MM.1S (cell line): ENCODE measurements around the gene MYOZ3.

Source experiments
- DNase-seq: peaks from one replicate; pipeline ENCODE4 v3.0.0-alpha.2; 2015
- H2AFZ ChIP-seq: fragments of 300-600 bp; sonication (generic); 2 replicates; pipeline ENCODE4 v1.6.0; 2016; ENCODE audit warnings: antibody characterized with exemption, low read length
- H3F3A ChIP-seq: fragments of 300-600 bp; sonication (generic); 2 replicates; pipeline ENCODE4 v1.6.1; 2016; ENCODE audit warnings: mild to moderate bottlenecking, antibody characterized with exemption, low read length, moderate library complexity, mixed read lengths; ENCODE audit not compliant: insufficient read depth
- H3K27ac ChIP-seq: fragments of 300-600 bp; sonication (generic); 2 replicates; pipeline ENCODE4 v1.5.1; 2016; ENCODE audit warnings: mild to moderate bottlenecking, low read length
- H3K27me3 ChIP-seq: fragments of 300-600 bp; sonication (generic); replicated peaks from 2 replicates; pipeline ENCODE4 v1.6.0; 2016; ENCODE audit warnings: low read length; ENCODE audit not compliant: insufficient read depth
- H3K36me3 ChIP-seq: fragments of 300-600 bp; sonication (generic); replicated peaks from 2 replicates; pipeline ENCODE4 v1.6.1; 2016; ENCODE audit warnings: mild to moderate bottlenecking, low read length, mixed read lengths; ENCODE audit not compliant: insufficient read depth
- H3K4me1 ChIP-seq: fragments of 300-600 bp; sonication (generic); 2 replicates; pipeline ENCODE4 v1.6.1; 2016; ENCODE audit warnings: low read length, mixed read lengths
- H3K4me2 ChIP-seq: fragments of 300-600 bp; sonication (generic); 2 replicates; pipeline ENCODE4 v1.6.0; 2016; ENCODE audit warnings: low read depth, low read length
- H3K4me3 ChIP-seq: fragments of 300-600 bp; sonication (generic); 2 replicates; pipeline ENCODE4 v1.5.1; 2016; ENCODE audit warnings: low read length, mixed read lengths
- H3K79me2 ChIP-seq: fragments of 300-600 bp; sonication (generic); 2 replicates; pipeline ENCODE4 v1.6.1; 2016; ENCODE audit warnings: mixed run types, low read length, mixed read lengths
- H3K9ac ChIP-seq: fragments of 300-600 bp; sonication (generic); 2 replicates; pipeline ENCODE4 v1.6.1; 2016; ENCODE audit warnings: low read length, mixed read lengths
- H3K9me2 ChIP-seq: fragments of 300-600 bp; sonication (generic); replicated peaks from 2 replicates; pipeline ENCODE4 v1.6.1; 2016; ENCODE audit warnings: mild to moderate bottlenecking, low read length, mixed read lengths; ENCODE audit not compliant: insufficient read depth
- H3K9me3 ChIP-seq: fragments of 300-600 bp; sonication (generic); replicated peaks from 2 replicates; pipeline ENCODE4 v1.6.1; 2016; ENCODE audit warnings: mild to moderate bottlenecking, low read length, mixed read lengths; ENCODE audit not compliant: insufficient read depth
- H4K20me1 ChIP-seq: fragments of 300-600 bp; sonication (generic); 2 replicates; pipeline ENCODE4 v1.6.1; 2016; ENCODE audit warnings: mild to moderate bottlenecking, low read length, moderate library complexity, mixed read lengths; ENCODE audit not compliant: insufficient read depth
- EZH2 ChIP-seq: fragments of 300-600 bp; sonication (generic); optimal IDR thresholded peaks from 2 replicates; pipeline ENCODE3; 2017; ENCODE audit warnings: low read depth, mild to moderate bottlenecking, antibody characterized with exemption, low read length, mixed read lengths
- EZH2phosphoT487 ChIP-seq: fragments of 300-600 bp; sonication (generic); IDR thresholded peaks from 2 replicates; pipeline ENCODE4 v1.6.1; 2018; ENCODE audit warnings: antibody characterized with exemption, low read length
- TF ChIP-seq, protein P1 (sequence below): fragments of 300-600 bp; sonication (generic); IDR thresholded peaks from 2 replicates; pipeline ENCODE4 v1.5.1; 2016; ENCODE audit warnings: antibody characterized with exemption, low read length, mixed read lengths

The MYOZ3 gene

DNA sequence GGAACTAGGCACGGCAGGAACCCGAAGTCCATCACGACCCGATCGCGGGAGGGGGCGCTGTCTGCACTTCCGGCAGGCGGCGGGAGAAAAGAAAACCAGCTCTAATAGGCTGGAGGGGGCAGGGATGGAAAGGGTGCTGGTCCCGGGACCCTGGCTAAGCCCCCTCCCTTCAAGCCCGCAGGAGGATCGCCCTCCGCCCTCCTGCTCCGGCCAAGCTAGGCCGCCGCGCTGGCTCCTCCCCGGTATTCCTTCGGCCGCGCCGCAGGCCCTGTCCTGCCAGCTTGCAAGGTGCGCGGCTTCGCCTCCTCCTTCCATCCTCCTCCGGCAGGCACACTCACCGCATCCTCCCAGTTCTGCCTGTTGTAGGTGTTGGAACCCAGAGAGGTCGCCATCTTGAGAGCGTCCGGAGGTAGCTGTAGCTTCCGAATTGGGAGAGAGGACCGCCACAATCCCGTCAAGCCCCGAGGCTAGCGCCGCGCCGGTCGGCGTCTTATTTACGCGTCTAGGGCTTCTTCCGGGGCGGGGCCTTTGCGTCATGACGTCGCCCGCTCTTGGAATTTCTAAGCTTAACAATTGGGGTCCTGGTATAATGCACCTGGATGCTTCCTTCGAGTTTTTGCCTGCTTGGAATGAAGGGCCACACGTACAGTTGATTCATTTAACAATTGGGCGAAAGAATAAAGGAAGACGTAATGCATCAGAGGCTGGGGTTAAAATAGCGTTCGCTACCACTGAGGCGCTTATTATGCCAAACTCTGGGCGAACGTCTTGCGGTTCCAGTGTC, 39.7 kb downstream of the MYOZ3 start, which contains the start of gene RBM22:
Gene RBM22 (minus strand): TSS at position 469 of the 784 bp plus-strand sequence. CDS start 77 bp downstream, at position 392.
- no peaks in the 10 kb centered on the region for H3K27me3 ChIP-seq
- 0 out of 2 replicates have a peak, but pooled peaks cover 3% of the 10 kb centered on the region for H4K20me1 ChIP-seq
- DNase-seq, result peak; percentile 94
- H3K4me3 ChIP-seq, result peak within 1 kb of the TSS; percentile 99
- no peaks in the 10 kb centered on the region for H3K9me2 ChIP-seq
- TF ChIP-seq, protein P1, sequence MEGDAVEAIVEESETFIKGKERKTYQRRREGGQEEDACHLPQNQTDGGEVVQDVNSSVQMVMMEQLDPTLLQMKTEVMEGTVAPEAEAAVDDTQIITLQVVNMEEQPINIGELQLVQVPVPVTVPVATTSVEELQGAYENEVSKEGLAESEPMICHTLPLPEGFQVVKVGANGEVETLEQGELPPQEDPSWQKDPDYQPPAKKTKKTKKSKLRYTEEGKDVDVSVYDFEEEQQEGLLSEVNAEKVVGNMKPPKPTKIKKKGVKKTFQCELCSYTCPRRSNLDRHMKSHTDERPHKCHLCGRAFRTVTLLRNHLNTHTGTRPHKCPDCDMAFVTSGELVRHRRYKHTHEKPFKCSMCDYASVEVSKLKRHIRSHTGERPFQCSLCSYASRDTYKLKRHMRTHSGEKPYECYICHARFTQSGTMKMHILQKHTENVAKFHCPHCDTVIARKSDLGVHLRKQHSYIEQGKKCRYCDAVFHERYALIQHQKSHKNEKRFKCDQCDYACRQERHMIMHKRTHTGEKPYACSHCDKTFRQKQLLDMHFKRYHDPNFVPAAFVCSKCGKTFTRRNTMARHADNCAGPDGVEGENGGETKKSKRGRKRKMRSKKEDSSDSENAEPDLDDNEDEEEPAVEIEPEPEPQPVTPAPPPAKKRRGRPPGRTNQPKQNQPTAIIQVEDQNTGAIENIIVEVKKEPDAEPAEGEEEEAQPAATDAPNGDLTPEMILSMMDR, result peak; percentile 59
- TF ChIP-seq EZH2phosphoT487, result no peak
- H2AFZ ChIP-seq, result peak within 1 kb of the TSS; percentile 98
- H3K9ac ChIP-seq, result peak within 1 kb of the TSS; percentile 98
- H3F3A ChIP-seq, result peaks cover 11% of the 10 kb centered on the region
- H3K36me3 ChIP-seq, result peaks cover 9% of the 10 kb centered on the region; the same call in 1 of the 2 replicates
- H3K27ac ChIP-seq, result peak within 1 kb of the TSS; percentile 76
- H3K9me3 ChIP-seq, result no peaks in the 10 kb centered on the region
- H3K4me1 ChIP-seq, result peaks cover 17% of the 10 kb centered on the region
- peak within 1 kb of the TSS; percentile 80 for H3K4me2 ChIP-seq
- peaks cover 32% of the 10 kb centered on the region for H3K79me2 ChIP-seq

DNA sequence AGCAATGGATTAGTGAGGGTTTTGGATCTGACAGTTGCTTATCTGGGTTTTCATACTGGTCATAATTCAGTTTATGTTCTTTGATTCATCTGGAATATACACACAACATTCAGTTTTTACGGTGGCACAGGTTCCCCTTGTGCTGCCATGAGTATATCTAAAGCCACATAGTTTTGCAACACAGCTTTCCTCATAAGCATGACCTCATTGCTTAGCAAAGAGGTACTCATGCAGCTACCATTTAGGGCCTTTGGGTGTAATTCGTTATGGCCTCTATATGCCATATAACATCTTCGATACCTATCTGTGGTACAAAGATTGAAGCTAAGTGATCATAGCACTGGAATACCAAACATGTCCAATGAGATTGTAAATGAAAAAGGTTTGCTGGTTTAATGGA, 42.7 kb downstream of the MYOZ3 start:
- DNase-seq, result no peak
- no peak overlapping the region for H2AFZ ChIP-seq

DNA sequence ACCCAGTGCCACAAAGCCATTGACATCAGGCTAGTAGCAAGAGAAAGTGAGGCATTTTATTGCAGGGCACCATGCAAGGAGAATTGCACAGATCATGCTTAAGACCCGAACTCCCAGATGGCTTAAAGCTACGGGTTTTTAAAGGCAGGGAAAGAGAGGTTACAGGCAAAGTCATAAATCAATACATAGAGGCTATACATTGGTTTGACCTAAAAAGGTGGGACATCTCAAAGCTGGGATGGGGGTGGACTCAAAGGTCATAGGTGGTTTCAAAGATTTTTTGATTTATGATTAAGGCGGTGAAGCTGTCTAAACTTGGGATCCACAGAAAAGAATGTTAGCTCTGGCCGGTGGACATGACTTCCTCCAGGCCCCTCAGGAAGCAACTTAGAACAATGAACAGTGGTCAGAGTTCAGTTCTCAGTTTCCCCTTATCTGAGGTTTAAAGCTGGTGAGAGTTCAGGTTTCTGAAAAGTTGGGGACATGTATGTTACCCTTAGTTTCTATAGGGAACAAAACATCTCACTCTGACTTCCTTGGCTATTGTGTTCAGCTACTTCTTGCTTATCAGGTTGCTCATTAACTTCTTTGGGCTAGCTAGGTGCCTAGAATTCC, 45.8 kb downstream of the MYOZ3 start:
- Histone ChIP-seq H4K20me1 (no peaks in the 10 kb centered on the region), H3K79me2 (no peaks in the 10 kb centered on the region), H3K4me1 (peaks cover 3% of the 10 kb centered on the region; the same call in 1 of the 2 replicates), H3K9me3 (no peaks in the 10 kb centered on the region), H3K27ac (no peak overlapping the region), H3K9me2 (no peaks in the 10 kb centered on the region), H3K27me3 (no peaks in the 10 kb centered on the region), H3K4me2 (no peak overlapping the region), H3K9ac (no peak overlapping the region), H3K36me3 (no peaks in the 10 kb centered on the region), H2AFZ (no peak overlapping the region), H3F3A (peaks cover 8% of the 10 kb centered on the region; the same call in 1 of the 2 replicates), H3K4me3 (no peak overlapping the region)
- DNase-seq, result no peak
- TF ChIP-seq, protein P1, result no peak
- TF ChIP-seq EZH2phosphoT487, result no peak
- no peak for TF ChIP-seq EZH2

More for the DNA sequence above, 42.7 kb downstream of the MYOZ3 start:
- Histone ChIP-seq H3K9me2 (no peaks in the 10 kb centered on the region), H3F3A (peaks cover 14% of the 10 kb centered on the region), H3K4me3 (no peak overlapping the region), H4K20me1 (0 out of 2 replicates have a peak, but pooled peaks cover 3% of the 10 kb centered on the region), H3K4me1 (peaks cover 17% of the 10 kb centered on the region), H3K79me2 (peaks cover 24% of the 10 kb centered on the region), H3K27me3 (no peaks in the 10 kb centered on the region), H3K27ac (no peak overlapping the region), H3K36me3 (no peaks in the 10 kb centered on the region), H3K9me3 (no peaks in the 10 kb centered on the region), H3K9ac (no peak overlapping the region), H3K4me2 (no peak overlapping the region)
- TF ChIP-seq EZH2 (no peak), EZH2phosphoT487 (no peak)
- TF ChIP-seq, protein P1, result no peak
